ENCODE results near the gene SRGAP2C. TPM values are rescaled to one million over a fixed set of nuclear protein-coding genes. Genes with fewer than 3 reads are reported as not detected.
"Not testable (repeated sequence)": the region's sequence is repeated elsewhere in the genome, so short reads cannot be mapped to it uniquely, and the experiment has no call there.

SRGAP2C gene
- polyA plus RNA-seq (2011; rRNA removed) (9.2 and 9.4 TPM in 2 replicates), polyA minus RNA-seq (2011; rRNA and poly(A)+ RNA removed) (16.6 and 25.2 TPM in 2 replicates)

GRCh38 chr1:121184290-121185127 is at the start of gene SRGAP2C, which contains the start of gene FAM72B:
Gene SRGAP2C (plus strand): TSS chr1:121184975. CDS start chr1:121187447, 2,472 bp downstream.
Gene FAM72B (minus strand): TSS chr1:121184340. CDS start chr1:121183489, 851 bp downstream.
- Histone ChIP-seq H3K27ac (ENCODE audit: low read depth, low read length) (peak within 1 kb of the TSS; percentile 47), H3K4me3 (ENCODE audit: low read depth, low read length) (peak within 1 kb of the TSS; percentile 57)
- H3K9me3 ChIP-seq (ENCODE audit: control insufficient read depth, insufficient read depth, low read length); POLR2A ChIA-PET; H3K27me3 ChIP-seq (ENCODE audit: control insufficient read depth, insufficient read depth, low read length); CTCF ChIA-PET: not testable (repeated sequence)
- DNase-seq (ENCODE audit: low read depth, low spot score): peak; percentile 99

DNA sequence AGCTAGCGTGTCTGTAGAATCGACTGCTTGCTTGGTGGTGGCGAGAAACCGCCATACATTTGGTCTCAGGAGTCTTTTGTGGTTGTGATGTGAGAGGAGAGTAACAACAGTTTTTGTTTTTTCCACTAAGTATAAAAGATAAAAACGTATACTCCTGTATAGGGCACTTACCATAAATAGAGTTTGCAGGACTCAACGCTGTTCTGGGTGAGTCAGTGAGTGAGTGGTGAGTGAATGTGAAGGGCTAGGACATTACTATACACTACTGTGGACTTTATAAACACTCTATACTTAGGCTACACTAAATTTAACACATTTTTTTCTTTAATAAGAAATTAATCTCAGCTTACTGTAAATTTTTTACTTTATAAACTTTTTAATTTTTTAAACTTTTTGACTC is 44.4 kb upstream of the SRGAP2C start:
- H3K27me3 ChIP-seq (ENCODE audit: control insufficient read depth, insufficient read depth, low read length); H3K4me3 ChIP-seq (ENCODE audit: low read depth, low read length); H3K9me3 ChIP-seq (ENCODE audit: control insufficient read depth, insufficient read depth, low read length); H3K27ac ChIP-seq (ENCODE audit: low read depth, low read length); POLR2A ChIA-PET; CTCF ChIA-PET; DNase-seq (ENCODE audit: low read depth, low spot score): not testable (repeated sequence)

DNA sequence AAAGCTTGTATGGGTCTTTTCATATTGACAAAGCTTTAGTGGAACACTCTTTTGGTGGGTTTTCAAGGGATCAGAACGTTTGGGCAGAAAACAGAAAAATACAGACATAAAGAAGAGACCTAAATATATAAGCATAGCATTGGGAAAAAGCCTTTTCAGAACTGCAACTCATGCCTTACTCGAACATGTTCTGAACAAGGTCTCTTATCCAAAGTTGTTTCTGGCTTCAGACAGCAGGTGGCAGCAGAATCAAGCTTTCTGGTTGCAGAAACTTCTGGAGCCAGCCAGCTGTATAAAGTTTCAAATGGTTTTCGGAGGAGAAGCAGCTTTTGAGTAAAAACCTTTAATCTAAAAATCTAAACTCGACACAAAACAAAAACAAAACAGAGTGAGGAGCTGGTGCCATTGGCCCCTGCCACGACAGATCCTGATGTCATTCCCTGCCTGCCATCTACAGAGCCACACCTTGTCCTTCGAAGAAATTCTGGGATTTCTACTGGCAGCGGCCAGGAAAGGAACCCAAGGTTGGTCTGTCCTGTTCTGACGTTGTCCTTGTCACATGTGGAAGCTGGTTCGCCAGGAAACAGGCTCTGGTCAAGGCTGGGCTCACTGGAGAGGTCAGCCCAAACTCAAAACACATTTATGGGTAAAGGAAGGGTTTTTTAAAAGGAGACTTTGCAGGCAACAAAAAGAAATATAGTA is 36.1 kb upstream of the SRGAP2C start:
- CTCF ChIA-PET; H3K27ac ChIP-seq (ENCODE audit: low read depth, low read length); H3K4me3 ChIP-seq (ENCODE audit: low read depth, low read length); DNase-seq (ENCODE audit: low read depth, low spot score); H3K9me3 ChIP-seq (ENCODE audit: control insufficient read depth, insufficient read depth, low read length); H3K27me3 ChIP-seq (ENCODE audit: control insufficient read depth, insufficient read depth, low read length); POLR2A ChIA-PET: not testable (repeated sequence)

GRCh38 chr1:121151294-121151693 is 33.5 kb upstream of the SRGAP2C start:
- H3K27ac ChIP-seq (ENCODE audit: low read depth, low read length); H3K4me3 ChIP-seq (ENCODE audit: low read depth, low read length); CTCF ChIA-PET; H3K27me3 ChIP-seq (ENCODE audit: control insufficient read depth, insufficient read depth, low read length); POLR2A ChIA-PET; H3K9me3 ChIP-seq (ENCODE audit: control insufficient read depth, insufficient read depth, low read length); DNase-seq (ENCODE audit: low read depth, low spot score): not testable (repeated sequence)

GRCh38 chr1:121152788-121153187 is 32.0 kb upstream of the SRGAP2C start:
- H3K9me3 ChIP-seq (ENCODE audit: control insufficient read depth, insufficient read depth, low read length); POLR2A ChIA-PET; H3K27me3 ChIP-seq (ENCODE audit: control insufficient read depth, insufficient read depth, low read length); H3K27ac ChIP-seq (ENCODE audit: low read depth, low read length); DNase-seq (ENCODE audit: low read depth, low spot score); CTCF ChIA-PET; H3K4me3 ChIP-seq (ENCODE audit: low read depth, low read length): not testable (repeated sequence)

DNA sequence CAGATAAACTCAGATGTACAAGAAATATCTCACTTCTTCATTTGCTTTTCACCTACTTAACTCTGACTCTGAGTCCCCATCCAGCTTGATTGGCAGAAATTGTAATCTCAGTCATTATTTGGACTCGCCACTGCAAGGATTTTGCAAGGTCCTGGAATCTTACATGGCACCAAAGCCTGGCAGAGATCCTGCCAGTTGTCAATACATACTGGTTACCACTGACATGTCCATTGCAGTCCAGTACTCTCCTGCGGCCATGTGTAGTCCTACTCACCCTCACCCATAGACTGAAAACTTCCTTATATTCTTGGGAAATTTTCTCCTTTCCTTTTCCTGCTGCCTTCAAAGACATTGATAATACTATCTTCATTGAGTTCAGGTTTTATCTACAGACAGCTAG is 30.0 kb upstream of the SRGAP2C start:
- H3K27me3 ChIP-seq (ENCODE audit: control insufficient read depth, insufficient read depth, low read length); H3K27ac ChIP-seq (ENCODE audit: low read depth, low read length); CTCF ChIA-PET; POLR2A ChIA-PET; DNase-seq (ENCODE audit: low read depth, low spot score); H3K4me3 ChIP-seq (ENCODE audit: low read depth, low read length); H3K9me3 ChIP-seq (ENCODE audit: control insufficient read depth, insufficient read depth, low read length): not testable (repeated sequence)

DNA sequence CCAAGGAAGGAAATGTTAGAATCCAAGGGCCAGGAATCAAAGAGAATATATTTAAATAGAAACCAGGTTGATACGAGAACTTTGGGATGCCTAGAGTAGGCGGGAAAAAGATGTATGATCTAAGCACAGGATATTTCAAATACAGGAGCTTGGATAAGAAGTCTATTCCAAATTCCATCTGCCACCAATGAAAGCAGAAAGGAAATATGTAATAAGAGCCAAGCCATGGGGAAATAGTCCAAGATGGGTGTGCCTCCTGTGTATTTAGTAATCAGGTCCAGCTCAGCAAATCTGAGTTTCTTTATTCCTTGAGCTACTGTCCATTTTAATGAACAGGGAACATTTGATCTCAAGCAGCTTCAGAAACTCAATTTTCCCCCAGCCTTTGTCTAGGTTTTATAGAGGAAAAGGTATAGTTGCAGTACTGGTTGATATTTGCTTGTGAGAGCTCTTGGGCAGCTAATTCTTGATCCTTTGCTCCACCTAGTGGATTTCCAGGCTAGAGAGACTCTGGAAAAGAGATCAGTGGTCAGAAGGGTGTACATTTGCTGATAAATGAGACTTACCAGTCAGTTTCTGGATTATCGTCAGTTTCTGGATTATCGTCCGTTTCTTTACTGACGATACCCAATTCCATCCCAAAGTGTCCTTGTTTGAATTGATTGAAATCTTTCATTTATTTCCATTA is 29.0 kb upstream of the SRGAP2C start:
- H3K4me3 ChIP-seq (ENCODE audit: low read depth, low read length); CTCF ChIA-PET; H3K9me3 ChIP-seq (ENCODE audit: control insufficient read depth, insufficient read depth, low read length); DNase-seq (ENCODE audit: low read depth, low spot score); H3K27ac ChIP-seq (ENCODE audit: low read depth, low read length); H3K27me3 ChIP-seq (ENCODE audit: control insufficient read depth, insufficient read depth, low read length); POLR2A ChIA-PET: not testable (repeated sequence)
- TF ChIP-seq CTCF (IDR thresholded peaks at IDR 0.05; ENCODE audit: low read depth, low read length): peak; percentile 37; the same call in 1 of the 2 replicates

DNA sequence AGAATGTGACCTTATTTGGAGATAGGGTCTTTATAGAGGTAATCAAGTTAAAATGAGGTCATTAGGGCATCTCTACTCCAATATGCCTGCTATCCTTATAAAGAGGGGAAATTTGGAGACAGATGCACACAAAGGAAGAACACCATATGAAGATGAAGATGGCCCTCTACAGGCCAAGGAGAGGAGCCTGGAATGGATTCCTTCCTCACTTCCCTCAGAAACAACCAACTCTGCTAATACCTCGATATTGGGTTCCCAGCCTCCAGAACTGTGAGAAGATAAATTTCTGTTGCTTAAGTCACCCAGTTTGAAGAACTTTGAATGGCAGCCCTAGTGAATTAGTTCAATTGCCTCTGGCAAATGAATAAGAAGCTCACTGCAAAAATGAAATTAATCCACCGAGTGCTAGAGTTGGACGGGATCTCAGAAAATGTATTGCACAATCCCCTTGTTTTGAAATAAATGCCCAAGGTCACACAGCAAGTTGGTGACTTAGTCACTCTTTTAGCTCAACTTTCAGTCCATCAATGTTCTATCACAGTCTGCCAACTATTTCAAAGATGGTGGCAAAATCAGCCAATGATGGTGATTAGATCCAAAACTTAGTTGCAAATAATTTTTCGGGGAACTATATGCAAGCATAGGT is 27.7 kb upstream of the SRGAP2C start:
- DNase-seq (ENCODE audit: low read depth, low spot score); POLR2A ChIA-PET; H3K4me3 ChIP-seq (ENCODE audit: low read depth, low read length); H3K9me3 ChIP-seq (ENCODE audit: control insufficient read depth, insufficient read depth, low read length); CTCF ChIA-PET; H3K27me3 ChIP-seq (ENCODE audit: control insufficient read depth, insufficient read depth, low read length); H3K27ac ChIP-seq (ENCODE audit: low read depth, low read length): not testable (repeated sequence)

DNA sequence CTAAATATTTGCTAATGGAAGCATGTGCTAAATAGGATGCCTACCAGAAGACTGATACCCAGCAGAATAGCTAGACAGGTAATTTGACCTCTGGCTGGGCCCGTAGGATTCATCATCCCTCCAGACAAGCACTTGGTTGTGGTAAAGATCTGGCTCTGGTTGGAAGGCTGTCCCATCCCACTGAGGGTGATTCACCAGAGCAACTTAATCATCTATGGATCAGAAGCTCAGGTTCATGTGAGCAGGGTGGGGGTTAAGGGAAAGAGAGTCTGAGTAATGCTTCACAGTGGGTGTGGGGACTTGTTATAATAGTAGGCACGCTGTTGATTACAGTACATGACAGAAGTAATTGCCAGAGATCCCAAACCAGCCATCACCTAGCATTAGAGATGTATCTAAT is 27.2 kb upstream of the SRGAP2C start:
- DNase-seq (ENCODE audit: low read depth, low spot score); H3K27ac ChIP-seq (ENCODE audit: low read depth, low read length); H3K27me3 ChIP-seq (ENCODE audit: control insufficient read depth, insufficient read depth, low read length); CTCF ChIA-PET; H3K4me3 ChIP-seq (ENCODE audit: low read depth, low read length); POLR2A ChIA-PET; H3K9me3 ChIP-seq (ENCODE audit: control insufficient read depth, insufficient read depth, low read length): not testable (repeated sequence)

DNA sequence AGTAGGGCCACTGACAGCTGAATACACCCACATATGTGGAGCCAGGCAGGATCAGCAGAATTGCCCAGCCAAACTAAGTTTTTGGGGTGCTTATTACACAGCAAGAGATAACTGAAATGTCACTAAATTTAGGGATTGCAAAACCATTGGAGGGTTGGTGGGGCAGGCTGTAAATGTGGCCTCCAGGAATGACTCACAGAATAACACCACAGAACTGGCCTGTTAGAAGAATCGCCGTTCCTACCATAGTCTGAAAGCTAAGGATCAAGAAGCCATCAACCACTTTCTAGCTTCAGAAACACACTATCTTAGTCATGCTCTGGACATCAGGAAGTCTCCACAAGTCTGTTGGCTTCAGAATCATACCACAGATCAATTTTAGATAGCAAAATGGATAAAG is 24.7 kb upstream of the SRGAP2C start:
- POLR2A ChIA-PET; H3K27ac ChIP-seq (ENCODE audit: low read depth, low read length); CTCF ChIA-PET; H3K4me3 ChIP-seq (ENCODE audit: low read depth, low read length); H3K27me3 ChIP-seq (ENCODE audit: control insufficient read depth, insufficient read depth, low read length); DNase-seq (ENCODE audit: low read depth, low spot score); H3K9me3 ChIP-seq (ENCODE audit: control insufficient read depth, insufficient read depth, low read length): not testable (repeated sequence)
